Measurements from ENCODE around the gene PLIN4.

PLIN4 gene

DNA sequence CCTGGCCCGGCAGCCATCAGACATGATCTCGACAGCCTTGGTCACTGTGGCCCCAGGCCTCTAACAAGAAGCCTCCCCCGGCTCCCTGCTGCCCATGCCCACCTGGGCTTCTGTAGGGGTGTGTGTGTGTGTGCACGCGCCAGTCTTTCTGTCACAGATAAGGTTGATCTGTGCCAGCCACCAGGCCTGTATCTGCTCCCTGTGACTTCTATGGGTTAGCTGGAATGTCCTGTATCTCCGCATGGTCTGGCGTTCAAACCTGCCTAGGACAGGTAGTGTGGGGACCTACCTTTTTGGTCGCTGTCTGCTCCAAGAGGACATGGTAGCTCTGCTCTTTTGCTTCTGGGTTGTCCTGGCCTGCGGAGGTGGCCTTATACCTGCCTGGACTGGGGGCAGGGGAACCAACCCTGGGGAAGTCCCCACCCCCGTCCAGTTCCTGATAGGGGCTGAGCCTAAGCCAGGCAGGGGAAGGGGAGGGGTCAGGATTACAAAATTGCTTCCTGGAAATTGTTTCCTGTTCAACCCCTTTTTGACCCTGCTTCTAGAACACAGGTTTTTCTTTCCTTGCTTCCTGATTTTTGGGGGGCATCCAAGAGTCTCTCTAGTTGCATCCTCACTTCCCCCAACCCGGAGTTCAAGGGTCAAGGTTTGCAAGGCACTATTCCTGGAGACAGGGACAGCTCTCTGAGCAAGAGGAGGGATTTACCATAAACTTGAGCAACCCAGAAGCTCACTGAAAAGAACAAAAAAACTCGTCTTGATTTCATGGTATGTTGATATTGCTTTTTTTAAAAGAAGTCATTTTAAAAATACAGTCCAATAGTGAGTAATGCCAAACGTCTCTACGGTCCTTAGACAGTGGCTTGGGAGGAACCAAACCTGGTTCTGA is 21.7 kb upstream of the PLIN4 start, which contains the start of gene LRG1:
Gene LRG1 (minus strand): TSS at position 344 of the 889 bp plus-strand sequence. CDS start 23 bp downstream, at position 321.
- no peak within 1 kb of the TSS for H3K4me3 ChIP-seq (ENCODE audit: low read depth, low read length)
- no peak for TF ChIP-seq CTCF (IDR thresholded peaks at IDR 0.05; ENCODE audit: insufficient read depth, low read length, missing control alignments)
- DNase-seq (ENCODE audit: low read depth, low spot score): no peak
- CTCF ChIA-PET: interaction anchor here (0.6 to 7.0 kb wide), 4 partner anchors 15 to 293 kb away, joined by 3 to 84 read pairs (median 10); no protein-coding TSS in a partner anchor
- POLR2A ChIA-PET: no interaction called here

DNA sequence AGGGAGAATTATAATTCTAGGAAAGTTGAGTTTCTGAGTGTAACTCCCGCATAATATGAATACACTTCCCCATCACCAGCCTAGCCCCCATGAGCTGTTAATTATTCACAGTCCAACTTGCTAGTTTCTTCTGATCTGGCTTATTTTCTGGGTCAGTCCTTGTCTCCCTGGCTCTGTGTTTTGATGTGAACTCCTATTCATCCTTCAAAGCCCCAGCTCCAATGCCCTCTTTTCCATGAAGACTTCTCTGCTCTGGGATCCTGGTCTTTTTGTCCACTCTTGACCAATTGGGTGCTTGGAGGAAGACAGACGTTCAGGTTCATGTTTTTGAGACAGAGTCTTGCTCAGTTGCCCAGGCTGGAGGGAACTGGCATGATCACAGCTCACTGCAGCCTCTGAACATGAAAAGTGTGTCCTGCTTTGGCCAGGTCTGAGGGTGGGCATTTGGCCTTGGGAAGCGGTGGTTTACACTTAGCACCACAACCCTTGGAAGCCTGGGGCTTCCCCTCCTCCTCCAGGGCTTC is 20.9 kb upstream of the PLIN4 start:
- ChIA-PET POLR2A (no interaction called here), CTCF (interaction anchor here (2.1 to 7.0 kb wide), 2 partner anchors 15 to 97 kb away, joined by 9 to 84 read pairs; no protein-coding TSS in a partner anchor)
- no peak for TF ChIP-seq CTCF (IDR thresholded peaks at IDR 0.05; ENCODE audit: insufficient read depth, low read length, missing control alignments)
- no peak for DNase-seq (ENCODE audit: low read depth, low spot score)
- no peak overlapping the region for H3K4me3 ChIP-seq (ENCODE audit: low read depth, low read length)

DNA sequence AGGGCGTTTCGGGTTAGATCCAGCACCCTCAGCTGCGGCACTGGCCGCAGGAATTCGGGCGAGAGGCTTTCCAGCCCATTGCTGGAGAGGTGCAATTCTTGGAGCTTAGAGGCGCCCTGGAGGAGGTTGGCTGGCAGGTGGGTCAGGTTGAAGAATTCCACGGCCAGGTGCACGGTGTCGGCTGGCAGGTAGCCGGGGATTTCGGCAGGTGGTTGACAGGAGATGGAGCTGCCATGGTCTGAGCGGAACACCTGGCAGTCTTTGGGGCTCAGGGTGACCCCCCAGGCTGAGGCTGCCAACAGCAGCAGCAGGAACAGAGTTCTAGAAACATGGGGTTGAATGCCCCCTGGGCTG is 20.3 kb upstream of the PLIN4 start:
- ChIA-PET POLR2A (no interaction called here), CTCF (interaction anchor here (2.1 to 7.0 kb wide), 2 partner anchors 14 to 98 kb away, joined by 9 to 84 read pairs; no protein-coding TSS in a partner anchor)
- TF ChIP-seq CTCF (IDR thresholded peaks at IDR 0.05; ENCODE audit: insufficient read depth, low read length, missing control alignments): no peak
- no peak for DNase-seq (ENCODE audit: low read depth, low spot score)
- H3K4me3 ChIP-seq (ENCODE audit: low read depth, low read length): no peak overlapping the region

- DNase-seq (ENCODE audit: low read depth, low spot score): no peak
- no peak for TF ChIP-seq CTCF (IDR thresholded peaks at IDR 0.05; ENCODE audit: insufficient read depth, low read length, missing control alignments)
Measured at GRCh38 chr19:4537953-4538600, 19.8 kb upstream of the PLIN4 start.

GRCh38 chr19:4536798-4537197 is 18.5 kb upstream of the PLIN4 start:
- TF ChIP-seq CTCF (IDR thresholded peaks at IDR 0.05; ENCODE audit: insufficient read depth, low read length, missing control alignments): no peak
- DNase-seq (ENCODE audit: low read depth, low spot score): no peak
- no peak overlapping the region for H3K4me3 ChIP-seq (ENCODE audit: low read depth, low read length)
- CTCF ChIA-PET: interaction anchor here (7.0 kb wide), 1 partner anchor 13 kb away, joined by 84 read pairs; no protein-coding TSS in a partner anchor
- POLR2A ChIA-PET: no interaction called here

More at GRCh38 chr19:4537953-4538600, 19.8 kb upstream of the PLIN4 start:
- no peak overlapping the region for H3K4me3 ChIP-seq (ENCODE audit: low read depth, low read length)
- ChIA-PET POLR2A (no interaction called here), CTCF (interaction anchor here (7.0 kb wide), 1 partner anchor 14 kb away, joined by 84 read pairs; no protein-coding TSS in a partner anchor)

Measured in AG04449 (cell line).